ENCODE results near the gene MUS81. TPM values are rescaled to one million over a fixed set of nuclear protein-coding genes. Genes with fewer than 3 reads are reported as not detected.
"Not testable (repeated sequence)": the region's sequence is repeated elsewhere in the genome, so short reads cannot be mapped to it uniquely, and the experiment has no call there.

MUS81 gene
- total RNA-seq, 1 donor from 2014 or later: 52.8 TPM

GRCh38 chr11:65843811-65844210 is 16.4 kb upstream of the MUS81 start:
- Histone ChIP-seq H3K4me1 (no peaks in the 10 kb centered on the region), H3K36me3 (no peaks in the 10 kb centered on the region), H3K9me3 (no peaks in the 10 kb centered on the region), H3K27ac (no peak overlapping the region), H3K4me3 (no peak overlapping the region), H3K27me3 (ENCODE audit: low read depth) (no peaks in the 10 kb centered on the region)
- ATAC-seq (no peak), DNase-seq (no peak)
- no peak for TF ChIP-seq CTCF (IDR thresholded peaks at IDR 0.05)
- intact Hi-C loops (cut with DNase I): no loop called here

- ATAC-seq (no peak), DNase-seq (no peak)
- intact Hi-C loops (cut with DNase I): no loop called here
- no peaks in the 10 kb centered on the region for H3K27me3 ChIP-seq (ENCODE audit: low read depth)
- no peak for TF ChIP-seq CTCF (IDR thresholded peaks at IDR 0.05)
- no peaks in the 10 kb centered on the region for H3K9me3 ChIP-seq
- H3K36me3 ChIP-seq: no peaks in the 10 kb centered on the region
- H3K4me1 ChIP-seq: no peaks in the 10 kb centered on the region
- H3K4me3 ChIP-seq: no peak overlapping the region
- no peak overlapping the region for H3K27ac ChIP-seq
Observed at GRCh38 chr11:65844231-65844872, 15.9 kb upstream of the MUS81 start.

GRCh38 chr11:65847746-65848145 is 12.5 kb upstream of the MUS81 start:
- Histone ChIP-seq H3K4me1 (no peaks in the 10 kb centered on the region), H3K4me3 (no peak overlapping the region), H3K9me3 (peaks cover 3% of the 10 kb centered on the region), H3K27me3 (ENCODE audit: low read depth) (no peaks in the 10 kb centered on the region), H3K36me3 (peaks cover 13% of the 10 kb centered on the region), H3K27ac (no peak overlapping the region)
- no peak for ATAC-seq
- intact Hi-C loops (cut with DNase I): no loop called here
- no peak for DNase-seq
- TF ChIP-seq CTCF (IDR thresholded peaks at IDR 0.05): no peak

GRCh38 chr11:65848693-65849092 is 11.5 kb upstream of the MUS81 start:
- H3K36me3 ChIP-seq: peaks cover 22% of the 10 kb centered on the region
- H3K27ac ChIP-seq; H3K4me3 ChIP-seq; H3K9me3 ChIP-seq; DNase-seq; H3K27me3 ChIP-seq (ENCODE audit: low read depth); intact Hi-C loops (cut with DNase I); H3K4me1 ChIP-seq; ATAC-seq: not testable (repeated sequence)

- Histone ChIP-seq H3K36me3 (peaks cover 29% of the 10 kb centered on the region), H3K27me3 (ENCODE audit: low read depth) (no peaks in the 10 kb centered on the region), H3K4me3 (no peak overlapping the region), H3K9me3 (peaks cover 3% of the 10 kb centered on the region), H3K27ac (no peak overlapping the region), H3K4me1 (no peaks in the 10 kb centered on the region)
- DNase-seq: no peak
- no peak for TF ChIP-seq CTCF (IDR thresholded peaks at IDR 0.05)
- intact Hi-C loops (cut with DNase I): no loop called here
- peak in 1 of 2 donors; percentile 13 for ATAC-seq
Observed at GRCh38 chr11:65849366-65849765, 10.9 kb upstream of the MUS81 start.

- DNase-seq: no peak
- peaks cover 3% of the 10 kb centered on the region for H3K9me3 ChIP-seq
- intact Hi-C loops (cut with DNase I): no loop called here
- H3K27ac ChIP-seq: no peak overlapping the region
- TF ChIP-seq CTCF (IDR thresholded peaks at IDR 0.05): no peak
- H3K36me3 ChIP-seq: peaks cover 33% of the 10 kb centered on the region
- H3K4me3 ChIP-seq: no peak overlapping the region
- ATAC-seq: no peak
- H3K27me3 ChIP-seq (ENCODE audit: low read depth): no peaks in the 10 kb centered on the region
- H3K4me1 ChIP-seq: no peaks in the 10 kb centered on the region
Observed at GRCh38 chr11:65849771-65850216, 10.4 kb upstream of the MUS81 start.

All from lower lobe of right lung (tissue), 2 donors.